ENCODE data around the gene ZNF460.

- TF ChIP-seq CTCF (IDR thresholded peaks at IDR 0.05; ENCODE audit: low read length) (no peak), EZH2 (optimal IDR thresholded peaks at IDR 0.05; ENCODE audit: low read depth, low read length) (no peak)
Measured at GRCh38 chr19:57240311-57241090, 39.8 kb upstream of the ZNF460 start, which contains the start of gene ZNF805.
